OCI-M2 (cell line): ENCODE results near the gene CACNG4.

Source experiments
- DNase-seq: peaks from one replicate; lab custom pipeline; 2025; ENCODE audit not compliant: unreplicated experiment; lab: John Stamatoyannopoulos, UW

CACNG4 gene

GRCh38 chr17:66984730-66985129 is 20.2 kb downstream of the CACNG4 start:
- DNase-seq: no peak

- no peak for DNase-seq
These were observed 21.1 kb downstream of the CACNG4 start for GRCh38 chr17:66985338-66986237.

DNA sequence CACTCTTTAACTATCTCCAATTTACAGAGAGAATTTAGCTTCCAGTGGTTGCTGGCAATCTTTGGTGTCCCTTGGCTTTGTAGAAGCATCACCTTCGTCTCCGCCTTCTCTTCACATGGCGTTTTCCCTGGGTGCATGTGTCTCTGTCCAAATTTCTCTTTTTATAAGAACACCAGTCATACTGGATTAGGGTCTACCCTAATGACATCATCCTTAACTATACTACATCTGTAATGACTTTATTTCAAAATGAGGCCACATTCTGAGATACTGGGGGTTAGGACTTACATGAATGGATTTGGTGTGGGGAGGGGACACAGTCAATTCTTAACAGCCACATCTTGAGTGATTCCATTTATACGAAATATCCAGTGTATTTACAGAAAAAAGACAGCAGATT is 22.2 kb downstream of the CACNG4 start:
- no peak for DNase-seq

GRCh38 chr17:66987059-66987616 is 22.6 kb downstream of the CACNG4 start:
- no peak for DNase-seq

DNA sequence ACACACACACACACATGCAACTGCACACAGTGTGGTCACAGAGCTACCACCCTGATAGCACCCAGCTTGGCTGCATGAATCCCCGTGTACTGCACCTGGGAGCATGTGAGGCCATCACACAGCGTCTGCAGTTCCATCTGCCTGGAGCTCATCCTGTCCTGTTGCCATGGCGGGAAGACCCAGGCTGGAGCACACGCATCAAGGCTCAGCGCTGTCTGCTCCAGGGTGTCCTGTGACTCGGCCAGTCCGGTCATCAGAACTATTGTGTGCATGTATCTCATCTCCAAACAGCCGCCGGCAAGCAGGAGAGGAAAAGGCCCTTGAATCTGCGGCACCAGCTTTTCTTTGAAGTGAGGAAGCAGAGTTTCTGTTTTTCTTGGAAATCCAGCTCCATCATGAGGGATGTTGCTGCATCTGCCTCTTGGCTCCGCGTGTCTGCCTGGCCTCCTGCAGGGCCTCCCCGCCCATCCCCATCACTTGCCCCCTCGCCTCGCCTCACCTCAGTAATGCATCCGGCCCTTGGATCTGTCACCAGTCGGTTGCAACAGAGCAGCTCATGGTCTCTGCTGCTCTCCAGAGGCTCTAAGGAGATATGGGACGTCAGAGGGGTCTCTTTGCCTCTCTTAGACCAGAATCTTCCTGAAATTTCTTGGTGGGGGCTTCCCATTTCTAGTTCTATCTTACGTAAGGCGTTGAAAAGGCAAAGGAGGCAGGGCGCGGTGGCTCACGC is 23.7 kb downstream of the CACNG4 start:
- no peak for DNase-seq

DNA sequence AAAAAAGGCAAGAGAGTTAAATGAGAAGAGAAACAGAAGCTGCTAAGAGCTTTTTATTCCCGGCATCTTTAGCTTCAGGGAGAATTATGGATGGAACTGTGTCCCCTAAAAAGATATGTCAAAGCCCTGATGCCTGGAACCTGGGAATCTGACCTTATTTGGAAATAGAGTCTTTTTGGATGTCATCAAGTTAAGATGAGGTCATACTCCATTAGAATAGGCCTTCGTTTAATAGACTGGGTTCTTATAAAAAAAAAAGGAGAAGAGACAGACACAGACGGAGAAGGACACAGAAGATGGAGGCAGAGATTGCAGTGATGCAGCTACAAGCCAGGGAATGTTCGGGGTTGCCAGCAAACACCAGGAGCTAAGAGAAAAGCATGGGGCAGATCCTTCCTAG is 24.6 kb downstream of the CACNG4 start:
- DNase-seq: no peak

- DNase-seq: no peak
These were observed 25.1 kb downstream of the CACNG4 start for GRCh38 chr17:66989579-66989978.

GRCh38 chr17:66990047-66990446 is 25.5 kb downstream of the CACNG4 start:
- DNase-seq: no peak

- DNase-seq: no peak
These were observed 28.5 kb downstream of the CACNG4 start for GRCh38 chr17:66992911-66993442.

GRCh38 chr17:66994361-66994760 is 29.9 kb downstream of the CACNG4 start:
- DNase-seq: no peak

GRCh38 chr17:66994930-66995535 is 30.5 kb downstream of the CACNG4 start:
- DNase-seq: no peak

DNA sequence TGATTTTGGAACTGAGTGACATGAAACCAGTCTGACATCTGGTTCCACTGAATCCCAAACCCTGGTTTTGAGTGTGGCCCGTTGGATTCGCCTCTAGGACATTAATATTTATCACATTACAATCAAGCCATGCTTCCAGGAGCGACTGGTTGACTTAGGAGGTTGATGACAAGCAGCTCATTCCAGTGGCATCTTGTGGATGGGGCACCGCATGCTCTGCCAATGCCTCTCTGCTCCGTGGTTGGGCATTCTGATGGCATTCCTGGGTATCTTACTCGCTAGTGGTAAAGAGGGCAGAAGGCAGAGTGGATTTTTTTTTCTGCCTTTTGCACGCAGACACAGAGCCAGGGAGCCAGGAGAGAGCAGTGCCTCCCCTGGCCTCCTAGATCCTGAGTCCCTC is 31.4 kb downstream of the CACNG4 start:
- DNase-seq: no peak

GRCh38 chr17:66996926-66997325 is 32.4 kb downstream of the CACNG4 start:
- DNase-seq: no peak

DNA sequence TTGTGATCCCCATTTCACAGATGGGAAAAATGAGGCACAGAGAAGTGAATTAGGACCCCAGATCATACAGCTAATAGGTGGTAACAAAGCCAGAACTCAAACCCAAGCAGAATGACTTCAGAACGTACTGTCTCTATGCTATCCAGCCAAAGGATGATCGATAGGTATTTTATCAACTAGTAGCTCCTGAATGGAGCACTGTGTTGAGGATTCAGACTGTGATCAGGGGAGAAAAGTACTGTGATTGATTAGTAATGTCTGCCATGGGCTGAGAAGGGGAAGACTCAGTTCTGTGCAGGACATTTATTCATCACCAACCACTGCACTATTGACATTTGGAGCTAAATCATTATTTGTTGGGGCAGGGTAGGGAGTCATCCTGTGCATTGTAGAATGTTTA is 38.7 kb downstream of the CACNG4 start:
- DNase-seq: no peak

GRCh38 chr17:67004181-67004580 is 39.7 kb downstream of the CACNG4 start:
- no peak for DNase-seq

- no peak for DNase-seq
These were observed 42.8 kb downstream of the CACNG4 start for GRCh38 chr17:67007266-67007665.

DNA sequence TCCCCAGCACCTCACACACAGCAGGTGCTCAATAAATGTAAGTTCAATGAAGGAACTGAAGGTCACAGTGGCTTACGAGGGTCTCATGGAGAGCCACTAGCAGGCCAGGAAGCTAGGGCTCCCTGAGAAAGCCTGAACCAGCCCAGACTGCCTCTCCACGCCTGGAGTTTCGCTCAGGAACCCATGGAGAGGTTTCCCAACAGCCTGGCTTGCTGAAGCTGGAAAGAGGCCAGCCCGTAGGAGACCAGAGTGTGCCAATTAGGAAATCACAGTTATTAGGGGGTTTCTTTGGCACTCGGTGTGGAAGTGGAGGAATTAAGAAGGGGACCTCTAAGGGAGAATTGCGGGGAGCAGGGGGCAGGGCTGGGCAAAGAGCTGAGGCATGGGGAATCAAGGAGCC is 43.6 kb downstream of the CACNG4 start:
- no peak for DNase-seq

DNA sequence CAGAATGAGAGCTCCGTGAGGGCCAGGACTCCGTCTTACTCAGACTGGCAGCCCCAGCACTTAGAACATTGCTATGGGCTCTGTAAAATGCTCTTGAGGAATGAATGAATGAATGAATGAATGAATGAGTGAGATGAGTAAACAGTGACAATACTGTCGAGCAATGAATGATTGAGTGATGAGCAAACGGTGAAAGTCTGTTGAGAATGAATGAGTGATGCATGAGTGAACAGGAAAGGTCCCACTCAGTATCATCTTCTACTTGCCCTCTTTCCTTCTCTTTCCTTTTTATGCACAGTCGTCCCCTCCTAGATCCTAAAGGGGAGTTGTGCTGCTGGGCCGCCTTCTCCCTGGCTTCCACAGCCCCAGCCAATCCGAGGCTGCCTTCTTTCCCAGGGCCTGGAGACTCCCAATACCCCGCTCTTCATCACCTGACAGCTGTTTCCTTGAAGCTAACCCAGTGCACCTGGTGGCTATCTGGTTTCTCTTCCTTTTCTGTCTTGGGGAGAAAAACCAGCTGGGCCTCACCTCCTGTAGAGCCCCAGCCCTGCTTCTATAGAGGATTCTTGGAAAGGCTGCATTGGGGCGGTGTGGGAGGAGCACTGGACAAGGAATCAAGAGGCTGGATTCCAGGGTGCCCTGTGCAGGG is 47.1 kb downstream of the CACNG4 start:
- DNase-seq: no peak

DNA sequence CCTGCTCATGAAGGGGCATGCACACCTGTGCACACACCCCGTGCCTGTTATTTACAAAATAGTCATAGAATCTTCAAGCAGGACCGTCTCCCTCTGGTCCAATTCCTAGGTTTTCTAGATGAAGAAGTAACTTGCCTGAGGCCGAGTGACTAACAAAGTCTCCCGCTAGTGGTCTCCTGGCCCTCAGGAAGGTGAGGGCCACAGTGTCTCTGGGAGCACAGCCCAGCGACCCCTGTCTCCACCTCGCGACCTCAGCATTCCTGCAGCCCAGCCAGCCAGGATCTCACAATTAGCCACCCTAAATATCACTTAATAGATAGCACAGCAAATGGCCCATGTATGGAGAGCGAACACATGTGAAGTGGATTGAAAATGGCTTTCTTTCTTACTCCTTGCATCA is 49.4 kb downstream of the CACNG4 start:
- DNase-seq: no peak

- no peak for DNase-seq
These were observed 50.5 kb downstream of the CACNG4 start for GRCh38 chr17:67015001-67015400.
